ENCODE measurements around the gene MDGA2.

DNA sequence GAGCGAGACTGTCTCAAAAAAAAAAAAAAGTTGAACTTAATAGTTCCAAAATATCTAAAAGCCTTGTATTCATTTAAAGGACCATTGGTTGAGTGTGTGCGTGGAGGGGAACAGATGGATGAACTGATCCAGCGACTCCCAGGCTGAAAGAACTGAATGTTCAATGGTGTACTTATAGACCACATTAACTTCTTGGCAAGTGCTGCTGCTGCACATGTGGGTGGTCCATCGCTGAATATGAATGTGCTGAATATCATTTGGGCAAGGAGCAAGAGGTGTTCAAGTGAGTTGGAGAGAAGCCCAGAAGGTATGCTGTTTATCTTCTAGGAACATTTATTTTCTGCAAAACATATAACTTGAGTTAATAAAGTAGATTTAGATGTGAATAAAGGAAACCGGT is 734.8 kb downstream of the MDGA2 start:
- TF ChIP-seq, protein P1, sequence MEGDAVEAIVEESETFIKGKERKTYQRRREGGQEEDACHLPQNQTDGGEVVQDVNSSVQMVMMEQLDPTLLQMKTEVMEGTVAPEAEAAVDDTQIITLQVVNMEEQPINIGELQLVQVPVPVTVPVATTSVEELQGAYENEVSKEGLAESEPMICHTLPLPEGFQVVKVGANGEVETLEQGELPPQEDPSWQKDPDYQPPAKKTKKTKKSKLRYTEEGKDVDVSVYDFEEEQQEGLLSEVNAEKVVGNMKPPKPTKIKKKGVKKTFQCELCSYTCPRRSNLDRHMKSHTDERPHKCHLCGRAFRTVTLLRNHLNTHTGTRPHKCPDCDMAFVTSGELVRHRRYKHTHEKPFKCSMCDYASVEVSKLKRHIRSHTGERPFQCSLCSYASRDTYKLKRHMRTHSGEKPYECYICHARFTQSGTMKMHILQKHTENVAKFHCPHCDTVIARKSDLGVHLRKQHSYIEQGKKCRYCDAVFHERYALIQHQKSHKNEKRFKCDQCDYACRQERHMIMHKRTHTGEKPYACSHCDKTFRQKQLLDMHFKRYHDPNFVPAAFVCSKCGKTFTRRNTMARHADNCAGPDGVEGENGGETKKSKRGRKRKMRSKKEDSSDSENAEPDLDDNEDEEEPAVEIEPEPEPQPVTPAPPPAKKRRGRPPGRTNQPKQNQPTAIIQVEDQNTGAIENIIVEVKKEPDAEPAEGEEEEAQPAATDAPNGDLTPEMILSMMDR (conservative IDR thresholded peaks at IDR 0.05) = no peak
- TF ChIP-seq ZFX (IDR thresholded peaks at IDR 0.05) = no peak

Measured in C4-2B (cell line).